Measurements from ENCODE around the gene POLR3E. TPM values are rescaled to one million over a fixed set of nuclear protein-coding genes. Genes with fewer than 3 reads are reported as not detected.

POLR3E gene
- total RNA-seq, 1 experiment from 2014 or later, result 70.8 TPM

DNA sequence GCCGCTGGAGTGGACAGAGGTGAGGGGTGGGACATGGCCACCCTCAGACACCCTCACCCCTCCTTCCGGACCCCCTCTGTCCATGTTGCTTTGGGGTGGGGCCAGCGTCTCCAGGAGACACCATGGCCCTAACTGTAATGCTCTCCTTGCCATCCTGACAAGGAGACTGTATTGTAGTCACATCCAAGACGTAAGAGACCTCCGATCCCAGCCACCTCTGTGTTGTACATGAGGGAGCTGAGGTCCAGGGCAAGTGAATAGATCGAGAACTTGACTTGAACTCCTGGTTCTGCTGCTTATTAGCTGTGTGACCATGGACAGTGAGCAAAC is 30.2 kb downstream of the POLR3E start:
- DNase-seq, result no peak
- H3K9me3 ChIP-seq, result no peaks in the 10 kb centered on the region
- no peak overlapping the region for H3K4me3 Mint-ChIP-seq (ENCODE audit: unreplicated experiment)
- no TSS peak for BruUV-seq (replicated peaks)
- H3K36me3 Mint-ChIP-seq (ENCODE audit: insufficient read depth, unreplicated experiment), result peaks cover 81% of the 10 kb centered on the region
- H3K4me1 ChIP-seq, result no peaks in the 10 kb centered on the region
- intact Hi-C loops (cut with micrococcal nuclease; ENCODE audit: unreplicated experiment), result no loop called here
- peaks cover 2% of the 10 kb centered on the region for H3K36me3 ChIP-seq (ENCODE audit: control insufficient read depth, insufficient read depth, low read length)
- no peaks in the 10 kb centered on the region for H3K4me1 Mint-ChIP-seq (ENCODE audit: low read depth, unreplicated experiment)
- no peaks in the 10 kb centered on the region for H3K9me3 Mint-ChIP-seq (ENCODE audit: unreplicated experiment)
- no peak for TF ChIP-seq CTCF (IDR thresholded peaks at IDR 0.05; ENCODE audit: insufficient read depth in 1 of 2, low read depth in 1 of 2, low read length in 1 of 2, severe bottlenecking in 1 of 2, unreplicated experiment in 1 of 2)
- ChIA-PET POLR2A (no interaction called here), CTCF (no interaction called here)
- no peaks in the 10 kb centered on the region for H3K27me3 ChIP-seq (replicated peaks; ENCODE audit: control insufficient read depth, insufficient read depth, low read length)
- no peak overlapping the region for H3K27ac Mint-ChIP-seq (ENCODE audit: unreplicated experiment)
- no peak overlapping the region for H3K4me3 ChIP-seq (ENCODE audit: low read depth, low read length)
- H3K27me3 Mint-ChIP-seq (ENCODE audit: insufficient read depth, unreplicated experiment), result no peaks in the 10 kb centered on the region

GRCh38 chr16:22328081-22328725 is 31.0 kb downstream of the POLR3E start:
- H3K27me3 ChIP-seq (replicated peaks; ENCODE audit: control insufficient read depth, insufficient read depth, low read length), result no peaks in the 10 kb centered on the region
- Mint-ChIP-seq H3K27ac (ENCODE audit: unreplicated experiment) (no peak overlapping the region), H3K4me1 (ENCODE audit: low read depth, unreplicated experiment) (no peaks in the 10 kb centered on the region), H3K9me3 (ENCODE audit: unreplicated experiment) (no peaks in the 10 kb centered on the region), H3K27me3 (ENCODE audit: insufficient read depth, unreplicated experiment) (no peaks in the 10 kb centered on the region), H3K4me3 (ENCODE audit: unreplicated experiment) (no peak overlapping the region), H3K36me3 (ENCODE audit: insufficient read depth, unreplicated experiment) (peaks cover 78% of the 10 kb centered on the region)
- CTCF ChIA-PET, result no interaction called here
- no peaks in the 10 kb centered on the region for H3K9me3 ChIP-seq
- TF ChIP-seq CTCF (IDR thresholded peaks at IDR 0.05; ENCODE audit: insufficient read depth in 1 of 2, low read depth in 1 of 2, low read length in 1 of 2, severe bottlenecking in 1 of 2, unreplicated experiment in 1 of 2), result no peak
- POLR2A ChIA-PET, result no interaction called here
- H3K36me3 ChIP-seq (ENCODE audit: control insufficient read depth, insufficient read depth, low read length), result peaks cover 2% of the 10 kb centered on the region
- BruUV-seq (replicated peaks), result no TSS peak
- DNase-seq, result no peak
- no peak overlapping the region for H3K4me3 ChIP-seq (ENCODE audit: low read depth, low read length)
- no peaks in the 10 kb centered on the region for H3K4me1 ChIP-seq
- intact Hi-C loops (cut with micrococcal nuclease; ENCODE audit: unreplicated experiment), result no loop called here

- CTCF ChIA-PET, result no interaction called here
- Mint-ChIP-seq H3K27ac (ENCODE audit: unreplicated experiment) (no peak overlapping the region), H3K36me3 (ENCODE audit: insufficient read depth, unreplicated experiment) (peaks cover 78% of the 10 kb centered on the region), H3K27me3 (ENCODE audit: insufficient read depth, unreplicated experiment) (no peaks in the 10 kb centered on the region), H3K4me3 (ENCODE audit: unreplicated experiment) (no peak overlapping the region), H3K9me3 (ENCODE audit: unreplicated experiment) (no peaks in the 10 kb centered on the region), H3K4me1 (ENCODE audit: low read depth, unreplicated experiment) (no peaks in the 10 kb centered on the region)
- peaks cover 2% of the 10 kb centered on the region for H3K36me3 ChIP-seq (ENCODE audit: control insufficient read depth, insufficient read depth, low read length)
- no peak for DNase-seq
- no TSS peak for BruUV-seq (replicated peaks)
- intact Hi-C loops (cut with micrococcal nuclease; ENCODE audit: unreplicated experiment), result no loop called here
- POLR2A ChIA-PET, result no interaction called here
- H3K4me1 ChIP-seq, result no peaks in the 10 kb centered on the region
- no peaks in the 10 kb centered on the region for H3K27me3 ChIP-seq (replicated peaks; ENCODE audit: control insufficient read depth, insufficient read depth, low read length)
- TF ChIP-seq CTCF (IDR thresholded peaks at IDR 0.05; ENCODE audit: insufficient read depth in 1 of 2, low read depth in 1 of 2, low read length in 1 of 2, severe bottlenecking in 1 of 2, unreplicated experiment in 1 of 2), result no peak
- no peak overlapping the region for H3K4me3 ChIP-seq (ENCODE audit: low read depth, low read length)
- H3K9me3 ChIP-seq, result no peaks in the 10 kb centered on the region
These were observed 32.0 kb downstream of the POLR3E start for GRCh38 chr16:22329199-22329695.
